Sigmoid colon (tissue), 7 donors: Measurements from ENCODE around the gene SNTG2. TPM values are rescaled to one million over a fixed set of nuclear protein-coding genes. Genes with fewer than 3 reads are reported as not detected.
"Not testable (repeated sequence)": the region's sequence is repeated elsewhere in the genome, so short reads cannot be mapped to it uniquely, and the experiment has no call there.

Experiments used
- DNase-seq: peaks from one replicate; pipeline ENCODE4 v3.0.0-alpha.2; 2019
- H3K27ac ChIP-seq, 4 donors: fragments of 200-600 bp; sonication (generic); one replicate each; pipeline ENCODE4 v1.5.1; 2016 to 2019; ENCODE audit warnings: mild to moderate bottlenecking in 1 of 4
- H3K27me3 ChIP-seq, 3 donors: fragments of 200-600 bp; sonication (generic); one replicate each; pipeline ENCODE4 v1.5.1; 2019; ENCODE audit warnings: mild to moderate bottlenecking in 1 of 3
- H3K36me3 ChIP-seq, 4 donors: fragments of 200-600 bp; sonication (generic); one replicate each; pipeline ENCODE4 v1.5.1; 2016 to 2019
- H3K4me1 ChIP-seq, 4 donors: fragments of 200-600 bp; sonication (generic); one replicate each; pipeline ENCODE4 v1.5.1; 2017 to 2019
- H3K4me3 ChIP-seq, 4 donors: fragments of 200-600 bp; sonication (generic); one replicate each; pipeline ENCODE4 v1.5.1; 2017 to 2019; ENCODE audit warnings: mild to moderate bottlenecking in 2 of 4, moderate library complexity in 1 of 4
- H3K9me3 ChIP-seq, 4 donors: fragments of 200-600 bp in 3 of 4; sonication (generic) in 3 of 4; one replicate each; pipeline versions ENCODE4 v1.5.1 to v1.6.1; 2013 to 2019
- EP300 ChIP-seq, 4 donors: sonication (generic); formaldehyde crosslinking; IDR thresholded peaks; one replicate each; pipeline ENCODE4 v1.6.1; 2017; ENCODE audit warnings: antibody characterized with exemption in 4 of 4
- POLR2A ChIP-seq, 2 donors: fragments of 450-650 bp; IDR thresholded peaks; one replicate each; pipeline ENCODE4 v1.6.1; 2016; ENCODE audit warnings: antibody characterized with exemption in 2 of 2, mild to moderate bottlenecking in 2 of 2, moderate library complexity in 2 of 2
- POLR2AphosphoS5 ChIP-seq, 4 donors: sonication (generic); formaldehyde crosslinking; IDR thresholded peaks; one replicate each; pipeline ENCODE4 v1.6.1; 2017; ENCODE audit warnings: antibody characterized with exemption in 4 of 4
- WGBS, 2 donors: extraction: QIAGEN DNeasy Blood & Tissue Kit; methylation state at CpG; one replicate each; pipeline ENCODE4 v1.1.7; 2013; 5-methylcytosine and 5-hydroxymethylcytosine counted together
- intact Hi-C: fragments of 100-400 bp; cut with DNase I; formaldehyde crosslinking; loops from one replicate; pipeline ENCODE4 v1.15.1; 2023
- polyA plus RNA-seq, 3 donors: library from polyadenylated mRNA; stranded (reverse); fragments of 200-250 nt; gene quantifications; one replicate each; pipeline ENCODE4 v1.2.3, GENCODE V29; 2013
- total RNA-seq, 4 donors: library from RNA; depleted of rRNA; stranded (reverse); fragments of >200 nt; gene quantifications; one replicate each; pipeline ENCODE4 v1.1.0, GENCODE V29; 2016
- TF ChIP-seq, protein P1 (sequence below), 4 experiments: fragments of 450-650 bp in 3 of 4; fragments of 200-600 bp in 1 of 4; IDR thresholded peaks; one replicate each; pipeline ENCODE4 v1.5.1; 2016 to 2019; ENCODE audit warnings: antibody characterized with exemption in 4 of 4, mild to moderate bottlenecking in 3 of 4, moderate library complexity in 2 of 4
- donor health status: healthy with polysubstance abuse.
- donor health status: Bipolar disorder and iron deficiency.
- donor health status: healthy.

The SNTG2 gene
- total and polyA plus RNA-seq, 7 donors, result 0.60 to 5.2 (median 1.9) TPM; not detected in 1

GRCh38 chr2:1405967-1406366 lies 455.3 kb downstream of the SNTG2 start:
- 76% methylated on average over 3 of the region's 3 CpGs for WGBS, 2 donors
- H3K9me3 ChIP-seq, result no peaks in the 10 kb centered on the region
- H3K4me1 ChIP-seq, result no peaks in the 10 kb centered on the region
- no peaks in the 10 kb centered on the region for H3K27me3 ChIP-seq
- H3K27ac ChIP-seq, result no peak overlapping the region
- no peaks in the 10 kb centered on the region for H3K36me3 ChIP-seq
- intact Hi-C loops, result no loop called here
- no peak overlapping the region for H3K4me3 ChIP-seq
- TF ChIP-seq POLR2A (IDR thresholded peaks at IDR 0.05) (no peak), EP300 (IDR thresholded peaks at IDR 0.05) (no peak)
- TF ChIP-seq, protein P1, sequence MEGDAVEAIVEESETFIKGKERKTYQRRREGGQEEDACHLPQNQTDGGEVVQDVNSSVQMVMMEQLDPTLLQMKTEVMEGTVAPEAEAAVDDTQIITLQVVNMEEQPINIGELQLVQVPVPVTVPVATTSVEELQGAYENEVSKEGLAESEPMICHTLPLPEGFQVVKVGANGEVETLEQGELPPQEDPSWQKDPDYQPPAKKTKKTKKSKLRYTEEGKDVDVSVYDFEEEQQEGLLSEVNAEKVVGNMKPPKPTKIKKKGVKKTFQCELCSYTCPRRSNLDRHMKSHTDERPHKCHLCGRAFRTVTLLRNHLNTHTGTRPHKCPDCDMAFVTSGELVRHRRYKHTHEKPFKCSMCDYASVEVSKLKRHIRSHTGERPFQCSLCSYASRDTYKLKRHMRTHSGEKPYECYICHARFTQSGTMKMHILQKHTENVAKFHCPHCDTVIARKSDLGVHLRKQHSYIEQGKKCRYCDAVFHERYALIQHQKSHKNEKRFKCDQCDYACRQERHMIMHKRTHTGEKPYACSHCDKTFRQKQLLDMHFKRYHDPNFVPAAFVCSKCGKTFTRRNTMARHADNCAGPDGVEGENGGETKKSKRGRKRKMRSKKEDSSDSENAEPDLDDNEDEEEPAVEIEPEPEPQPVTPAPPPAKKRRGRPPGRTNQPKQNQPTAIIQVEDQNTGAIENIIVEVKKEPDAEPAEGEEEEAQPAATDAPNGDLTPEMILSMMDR (IDR thresholded peaks at IDR 0.05), result no peak
- no peak for DNase-seq

DNA sequence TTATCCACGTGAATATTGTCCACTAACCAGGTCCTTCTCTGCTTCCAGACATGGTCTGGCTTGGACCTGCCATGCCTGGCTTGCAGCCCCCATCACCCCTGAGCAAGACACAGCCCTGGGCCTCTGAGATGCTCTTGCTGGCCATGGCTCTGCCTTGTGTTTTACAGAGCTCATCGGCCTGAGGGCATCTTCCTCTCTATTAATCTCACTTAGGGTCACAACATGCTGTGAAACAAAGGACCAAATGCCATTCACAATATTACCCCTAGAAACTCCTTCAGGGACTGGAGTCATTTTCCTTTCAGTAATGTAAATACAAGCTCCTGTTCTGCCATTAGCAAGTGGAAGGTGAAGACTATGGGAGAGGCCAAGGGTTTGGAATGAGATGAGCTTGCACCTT lies 455.8 kb downstream of the SNTG2 start:
- Histone ChIP-seq H3K9me3 (no peaks in the 10 kb centered on the region), H3K36me3 (no peaks in the 10 kb centered on the region), H3K27me3 (no peaks in the 10 kb centered on the region), H3K27ac (no peak overlapping the region), H3K4me1 (no peaks in the 10 kb centered on the region), H3K4me3 (no peak overlapping the region)
- TF ChIP-seq POLR2AphosphoS5 (IDR thresholded peaks at IDR 0.05) (no peak), POLR2A (IDR thresholded peaks at IDR 0.05) (no peak)
- WGBS, 2 donors, result 71 to 81% methylated on average over 2 of the region's 2 CpGs
- no peak for DNase-seq
- intact Hi-C loops, result no loop called here

DNA sequence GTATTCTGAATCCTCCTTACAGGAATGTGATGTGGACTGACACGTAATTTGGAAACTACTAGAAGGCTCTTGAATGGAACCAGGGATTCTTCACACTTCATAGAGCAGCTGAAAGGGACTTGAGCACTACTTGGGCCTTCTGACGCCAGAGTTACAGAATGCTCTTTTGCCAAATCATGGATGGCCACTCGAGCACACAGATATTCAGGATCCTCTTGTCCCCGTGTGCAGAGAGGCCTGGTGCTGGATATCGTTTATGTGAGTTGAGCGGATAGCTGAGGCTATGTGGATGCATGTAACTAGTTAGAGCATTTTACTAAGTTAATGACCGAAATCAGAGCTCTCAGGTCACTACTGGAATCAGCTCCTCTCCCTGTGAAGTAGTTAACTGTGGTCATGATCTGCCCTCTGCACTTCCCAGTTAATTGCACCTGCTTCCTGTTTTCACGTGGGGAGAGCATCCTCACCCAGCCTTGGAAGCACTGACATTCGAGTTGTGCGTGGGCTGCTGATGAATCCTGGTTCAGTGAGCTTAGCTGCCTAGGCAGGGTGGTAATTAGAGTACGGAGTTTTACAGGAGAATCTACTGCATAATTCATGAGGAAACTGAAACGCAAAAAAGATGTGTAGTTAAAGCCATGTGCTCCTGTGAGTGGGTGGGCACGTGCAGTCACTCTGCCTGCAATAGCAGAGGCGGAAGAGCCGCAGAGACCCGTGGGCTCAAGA lies 457.5 kb downstream of the SNTG2 start:
- 69 to 70% methylated on average over 16 of the region's 16 CpGs for WGBS, 2 donors
- H3K4me1 ChIP-seq, result no peaks in the 10 kb centered on the region
- H3K9me3 ChIP-seq, result no peaks in the 10 kb centered on the region
- intact Hi-C loops, result no loop called here
- no peaks in the 10 kb centered on the region for H3K36me3 ChIP-seq
- TF ChIP-seq POLR2A (IDR thresholded peaks at IDR 0.05), result no peak
- no peak overlapping the region for H3K4me3 ChIP-seq
- H3K27me3 ChIP-seq, result no peaks in the 10 kb centered on the region
- H3K27ac ChIP-seq, result no peak overlapping the region
- DNase-seq, result no peak

- Histone ChIP-seq H3K27ac (no peak within 1 kb of the TSS), H3K4me1 (no peaks in the 10 kb centered on the region), H3K4me3 (no peak within 1 kb of the TSS), H3K9me3 (no peaks in the 10 kb centered on the region), H3K36me3 (no peaks in the 10 kb centered on the region), H3K27me3 (no peaks in the 10 kb centered on the region)
- WGBS, 2 donors, result 71 to 78% methylated on average over 15 of the region's 15 CpGs
- intact Hi-C loops, result no loop called here
- no peak for TF ChIP-seq POLR2A (IDR thresholded peaks at IDR 0.05)
- no peak for TF ChIP-seq POLR2AphosphoS5 (IDR thresholded peaks at IDR 0.05)
- TF ChIP-seq EP300 (IDR thresholded peaks at IDR 0.05), result no peak
- TF ChIP-seq, protein P1 (IDR thresholded peaks at IDR 0.05), result no peak
- no peak for DNase-seq
Measured at GRCh38 chr2:1413156-1413710, 462.6 kb downstream of the SNTG2 start, which contains the start of gene TPO. TPO (plus strand) TSS chr2:1413463; CDS start chr2:1414409, 946 bp downstream.

DNA sequence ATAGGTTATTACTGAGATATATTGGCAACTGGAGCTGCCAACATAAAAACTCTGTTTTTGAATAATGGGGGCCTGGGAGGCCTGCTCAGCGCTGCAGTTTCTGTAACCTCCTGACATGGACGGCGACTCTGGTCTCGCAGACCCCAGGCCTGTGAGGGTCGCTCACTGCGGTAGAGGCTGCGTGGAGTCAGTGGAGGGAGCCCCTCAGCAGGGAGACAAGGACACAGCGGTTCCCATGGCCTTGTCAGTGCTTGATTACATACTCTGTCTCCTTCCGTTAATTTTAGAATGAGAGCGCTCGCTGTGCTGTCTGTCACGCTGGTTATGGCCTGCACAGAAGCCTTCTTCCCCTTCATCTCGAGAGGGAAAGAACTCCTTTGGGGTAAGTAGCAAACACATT lies 463.5 kb downstream of the SNTG2 start:
- 76 to 79% methylated on average over 13 of the region's 13 CpGs for WGBS, 2 donors
- no peak overlapping the region for H3K4me3 ChIP-seq
- H3K9me3 ChIP-seq, result no peaks in the 10 kb centered on the region
- no peak for DNase-seq
- H3K36me3 ChIP-seq, result no peaks in the 10 kb centered on the region
- intact Hi-C loops, result no loop called here
- H3K4me1 ChIP-seq, result no peaks in the 10 kb centered on the region
- H3K27me3 ChIP-seq, result no peaks in the 10 kb centered on the region
- no peak for TF ChIP-seq POLR2A (IDR thresholded peaks at IDR 0.05)
- H3K27ac ChIP-seq, result no peak overlapping the region

DNA sequence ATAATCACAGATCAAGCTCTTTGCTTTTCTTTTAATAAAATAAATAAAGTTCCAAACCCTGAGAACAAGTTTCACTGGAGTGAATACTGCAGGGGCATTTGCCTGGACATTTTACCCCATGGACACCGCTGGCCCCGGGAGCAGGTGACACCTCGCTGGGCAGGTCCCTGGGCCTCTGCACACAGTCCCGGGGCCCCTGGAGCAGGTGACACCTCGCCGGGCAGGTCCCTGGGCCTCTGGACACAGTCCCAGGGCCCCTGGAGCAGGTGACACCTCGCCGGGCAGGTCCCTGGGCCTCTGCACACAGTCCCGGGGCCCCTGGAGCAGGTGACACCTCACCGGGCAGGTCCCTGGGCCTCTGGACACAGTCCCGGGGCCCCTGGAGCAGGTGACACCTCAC lies 464.3 kb downstream of the SNTG2 start:
- WGBS, 2 donors, result 40 to 74% methylated on average over 11 of the region's 11 CpGs
- DNase-seq, H3K36me3 ChIP-seq, H3K4me1 ChIP-seq, intact Hi-C loops, H3K9me3 ChIP-seq, H3K4me3 ChIP-seq, H3K27me3 ChIP-seq, H3K27ac ChIP-seq: not testable (repeated sequence)

DNA sequence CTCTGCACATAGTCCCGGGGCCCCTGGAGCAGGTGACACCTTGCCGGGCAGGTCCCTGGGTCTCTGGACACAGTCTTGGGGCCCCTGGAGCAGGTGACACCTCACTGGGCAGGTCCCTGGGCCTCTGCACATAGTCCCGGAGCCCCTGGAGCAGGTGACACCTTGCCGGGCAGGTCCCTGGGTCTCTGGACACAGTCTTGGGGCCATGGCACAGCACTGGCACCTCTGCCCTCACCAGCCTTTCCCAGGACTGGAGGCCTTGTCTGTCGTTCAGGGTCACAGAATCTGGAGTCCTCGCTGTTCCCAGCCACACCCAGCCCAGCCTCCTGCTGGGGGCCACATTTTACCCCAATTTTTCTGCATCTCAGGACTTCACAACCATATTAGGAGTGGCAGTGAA lies 464.9 kb downstream of the SNTG2 start:
- DNase-seq, result no peak
- TF ChIP-seq POLR2A (IDR thresholded peaks at IDR 0.05) (no peak), EP300 (IDR thresholded peaks at IDR 0.05) (no peak), POLR2AphosphoS5 (IDR thresholded peaks at IDR 0.05) (no peak)
- TF ChIP-seq, protein P1 (IDR thresholded peaks at IDR 0.05), result no peak
- 56 to 75% methylated on average over 6 of the region's 6 CpGs for WGBS, 2 donors
- intact Hi-C loops, result no loop called here
- Histone ChIP-seq H3K27ac (no peak overlapping the region), H3K4me1 (no peaks in the 10 kb centered on the region), H3K9me3 (no peaks in the 10 kb centered on the region), H3K27me3 (no peaks in the 10 kb centered on the region), H3K36me3 (no peaks in the 10 kb centered on the region), H3K4me3 (no peak overlapping the region)
